Neural crest cell (in vitro differentiated cells): ENCODE results near the gene FAM217B. TPM values are rescaled to one million over a fixed set of nuclear protein-coding genes. Genes with fewer than 3 reads are reported as not detected.

Source experiments
- DNase-seq: peaks from one replicate; pipeline ENCODE4 v3.0.0; 2021; ENCODE audit warnings: low read depth, mixed read lengths, low spot score
- H3K27ac Mint-ChIP-seq: one replicate; pipeline ENCODE4 v1.8.0; 2021; ENCODE audit warnings: mild to moderate bottlenecking, mixed read lengths; ENCODE audit not compliant: unreplicated experiment
- H3K27me3 Mint-ChIP-seq: 2 replicates; pipeline ENCODE4 v1.8.0; 2021; ENCODE audit warnings: low read depth, mild to moderate bottlenecking, mixed read lengths
- H3K36me3 Mint-ChIP-seq: 2 replicates; pipeline ENCODE4 v1.8.0; 2021; ENCODE audit warnings: low read depth, mild to moderate bottlenecking, mixed read lengths
- H3K4me1 Mint-ChIP-seq: 2 replicates; pipeline ENCODE4 v1.8.0; 2021; ENCODE audit warnings: mixed read lengths
- H3K4me3 Mint-ChIP-seq: one replicate; pipeline ENCODE4 v1.8.0; 2021; ENCODE audit warnings: mild to moderate bottlenecking, mixed read lengths
- H3K9me3 Mint-ChIP-seq: 2 replicates; pipeline ENCODE4 v1.8.0; 2021; ENCODE audit warnings: mixed read lengths
- CTCF ChIP-seq: fragments of 200-600 bp; sonication (generic); conservative IDR thresholded peaks from 2 replicates; pipeline ENCODE4 v1.5.0; 2021; ENCODE audit warnings: antibody characterized with exemption, mild to moderate bottlenecking
- total RNA-seq: library from RNA; stranded (reverse); gene quantifications from 2 replicates; pipeline ENCODE4 v1.2.1, GENCODE V29; 2021

FAM217B gene
- total RNA-seq, 1 donor from 2014 or later, result 47.9 TPM

DNA sequence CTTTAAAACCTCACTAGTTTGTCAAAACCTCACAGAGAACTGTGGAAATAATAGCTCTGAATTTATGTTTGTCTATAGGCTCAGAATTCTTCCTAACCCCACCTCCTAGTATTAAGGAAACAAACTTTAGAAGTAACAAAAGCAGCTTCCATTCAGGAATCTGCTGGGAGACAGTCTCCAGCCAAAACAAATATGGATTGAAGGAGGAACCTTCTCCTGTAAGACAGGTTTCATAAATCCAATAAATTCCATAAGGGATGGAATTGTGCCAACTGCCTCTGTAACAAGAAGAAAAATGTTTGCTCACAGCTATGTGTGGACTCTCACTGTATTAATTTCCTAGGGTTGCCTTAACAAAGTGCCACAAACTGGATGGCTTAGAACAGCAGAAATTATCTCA, 14.3 kb upstream of the FAM217B start:
- Mint-ChIP-seq H3K4me3 (no peak overlapping the region), H3K36me3 (no peaks in the 10 kb centered on the region), H3K27ac (no peak overlapping the region)

GRCh38 chr20:59931511-59932312, 8.5 kb upstream of the FAM217B start:
- DNase-seq, result no peak
- no peaks in the 10 kb centered on the region for H3K36me3 Mint-ChIP-seq
- H3K4me3 Mint-ChIP-seq, result peak overlapping the region; percentile 76
- H3K9me3 Mint-ChIP-seq, result no peaks in the 10 kb centered on the region
- peaks cover 20% of the 10 kb centered on the region for H3K4me1 Mint-ChIP-seq
- no peak for TF ChIP-seq CTCF
- H3K27me3 Mint-ChIP-seq, result peaks cover 4% of the 10 kb centered on the region
- peak overlapping the region; percentile 9 for H3K27ac Mint-ChIP-seq

More for the DNA sequence above, 14.3 kb upstream of the FAM217B start:
- TF ChIP-seq CTCF, result no peak
- Mint-ChIP-seq H3K4me1 (peaks cover 13% of the 10 kb centered on the region), H3K9me3 (no peaks in the 10 kb centered on the region), H3K27me3 (no peaks in the 10 kb centered on the region)
- DNase-seq, result no peak

GRCh38 chr20:59932616-59933295, 7.4 kb upstream of the FAM217B start:
- Mint-ChIP-seq H3K4me1 (peaks cover 28% of the 10 kb centered on the region), H3K4me3 (peak overlapping the region; percentile 34), H3K27ac (no peak overlapping the region), H3K36me3 (no peaks in the 10 kb centered on the region), H3K27me3 (peaks cover 4% of the 10 kb centered on the region), H3K9me3 (no peaks in the 10 kb centered on the region)
- DNase-seq, result no peak
- no peak for TF ChIP-seq CTCF

DNA sequence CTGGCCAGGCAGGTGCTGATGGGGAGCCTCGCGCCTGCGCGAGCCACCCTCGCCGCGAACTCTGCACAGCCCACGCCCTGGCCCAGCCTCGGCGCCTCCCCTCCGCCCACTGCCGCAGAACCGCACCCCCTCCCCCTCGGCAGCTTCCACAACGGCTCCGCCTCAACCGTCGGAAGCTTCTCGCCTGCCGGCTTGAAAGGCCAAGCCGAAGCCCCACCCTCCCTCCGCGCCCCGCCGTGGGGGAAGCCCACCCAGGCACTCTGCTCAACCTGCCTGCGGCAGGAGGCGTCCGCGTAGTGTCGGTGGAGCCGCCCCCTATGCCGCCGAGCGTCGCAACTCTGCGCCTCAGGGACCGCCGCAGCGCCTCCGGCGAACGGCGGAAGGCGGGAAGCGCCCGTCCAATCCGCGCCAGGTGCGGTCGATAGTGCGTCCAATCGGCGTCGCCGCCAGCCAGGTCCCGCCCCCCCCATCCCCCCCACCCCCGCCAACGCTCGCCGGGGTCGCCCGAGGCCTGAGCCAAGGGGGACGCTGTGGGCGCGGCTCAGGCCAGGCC, 6.8 kb upstream of the FAM217B start, which contains the start of gene SYCP2:
Gene SYCP2 (minus strand): TSS at position 342 of the 553 bp plus-strand sequence. CDS start 11,224 bp downstream, outside the sequence.
- no peak for DNase-seq
- H3K4me3 Mint-ChIP-seq, result peak within 1 kb of the TSS; percentile 88
- H3K36me3 Mint-ChIP-seq, result no peaks in the 10 kb centered on the region
- H3K27ac Mint-ChIP-seq, result no peak within 1 kb of the TSS
- TF ChIP-seq CTCF, result no peak
- no peaks in the 10 kb centered on the region for H3K9me3 Mint-ChIP-seq
- H3K4me1 Mint-ChIP-seq, result peaks cover 34% of the 10 kb centered on the region
- H3K27me3 Mint-ChIP-seq, result peaks cover 4% of the 10 kb centered on the region

DNA sequence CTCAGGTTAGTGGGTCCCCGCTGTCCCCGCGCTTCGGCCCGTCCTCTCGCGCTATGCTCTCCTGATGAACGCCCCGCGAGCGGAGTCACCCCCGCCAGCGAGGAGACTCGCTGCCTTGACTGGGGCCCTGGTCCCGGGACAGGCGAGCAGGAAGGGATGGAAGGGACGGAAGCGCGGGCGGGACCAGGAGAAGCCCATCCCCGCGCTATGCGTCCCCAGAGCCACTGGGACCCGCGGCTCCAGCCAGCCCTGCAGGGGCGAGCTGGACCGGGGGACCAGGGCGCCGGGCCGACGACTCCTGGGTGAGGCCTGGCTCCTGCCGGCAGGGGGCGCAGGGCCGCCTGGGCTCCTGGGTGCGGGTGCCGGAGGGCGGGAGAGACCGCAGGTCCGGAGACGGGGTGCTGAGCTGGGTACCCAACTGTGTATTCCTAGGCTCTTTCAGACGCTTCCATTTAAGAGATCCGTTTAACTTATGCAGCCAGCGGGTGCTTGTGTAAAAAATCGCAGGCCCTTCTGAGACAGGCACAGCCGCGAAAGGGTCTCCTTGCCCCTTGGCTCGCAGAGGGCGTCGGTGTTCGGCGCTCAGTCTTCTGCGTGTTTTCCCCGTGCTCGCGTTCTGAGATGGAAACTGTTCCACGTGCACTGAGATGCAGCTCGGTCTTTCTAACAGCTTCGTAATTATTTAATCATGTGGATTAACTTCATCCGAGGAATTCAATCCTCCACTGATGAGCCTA, 6.2 kb upstream of the FAM217B start:
- no peaks in the 10 kb centered on the region for H3K36me3 Mint-ChIP-seq
- no peak overlapping the region for H3K27ac Mint-ChIP-seq
- H3K4me1 Mint-ChIP-seq, result peaks cover 39% of the 10 kb centered on the region
- H3K9me3 Mint-ChIP-seq, result no peaks in the 10 kb centered on the region
- peaks cover 4% of the 10 kb centered on the region for H3K27me3 Mint-ChIP-seq
- H3K4me3 Mint-ChIP-seq, result peak overlapping the region; percentile 88
- peak; percentile 75 for DNase-seq
- TF ChIP-seq CTCF, result peak; percentile 97
